GM19324 (cell line): ENCODE results near the gene ZFX.

Experiments
- ATAC-seq: cut with Tn5 transposase; IDR thresholded peaks from one replicate; pipeline ENCODE4 v1.9.1; 2021; ENCODE audit warnings: mild to moderate bottlenecking, moderate library complexity; ENCODE audit not compliant: unreplicated experiment, low FRiP score

Gene ZFX

DNA sequence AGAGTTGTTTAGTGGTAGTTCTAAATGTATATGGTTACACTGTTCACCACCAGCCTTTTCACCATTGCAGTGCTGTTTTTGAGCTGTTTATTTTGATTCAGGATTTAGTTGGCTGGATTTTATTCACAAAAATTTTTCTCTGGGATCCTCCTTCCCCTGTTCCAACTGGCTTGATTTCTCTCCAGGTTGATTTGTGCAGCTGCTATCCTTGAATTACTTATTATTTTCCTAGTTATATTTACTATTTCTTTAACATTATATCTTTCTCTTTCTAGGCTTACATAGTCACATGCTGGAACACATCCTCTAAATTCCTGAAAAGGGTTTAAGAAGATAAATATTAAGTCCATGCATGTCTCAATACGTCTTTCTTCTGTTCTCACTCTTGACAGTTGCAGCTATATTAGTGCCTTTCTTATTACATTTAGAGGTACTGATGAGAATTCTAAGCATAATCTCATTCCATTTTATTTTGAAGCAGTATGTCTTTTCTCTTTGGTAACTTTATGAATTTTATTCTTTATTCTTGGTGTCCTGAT, 82.2 kb downstream of the ZFX start:
- no peak for ATAC-seq

DNA sequence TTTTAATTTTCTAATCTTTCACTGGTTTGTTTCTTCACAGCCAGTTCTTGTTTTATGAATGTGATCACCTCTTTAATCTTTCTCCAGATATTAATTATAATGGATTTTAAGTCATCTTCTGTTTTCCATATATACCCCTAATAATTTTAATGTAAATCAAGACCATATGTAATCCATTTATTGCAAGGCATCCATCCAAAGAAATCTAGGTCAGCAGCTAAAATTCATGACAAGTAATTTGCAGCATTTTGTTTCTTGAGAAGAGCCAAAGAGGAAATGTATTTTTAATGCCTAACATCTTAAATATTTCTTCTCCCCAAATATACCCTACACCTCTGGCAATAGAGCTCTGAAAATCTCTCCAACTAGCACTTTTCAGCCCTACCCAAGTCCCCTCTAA, 83.3 kb downstream of the ZFX start:
- no peak for ATAC-seq

DNA sequence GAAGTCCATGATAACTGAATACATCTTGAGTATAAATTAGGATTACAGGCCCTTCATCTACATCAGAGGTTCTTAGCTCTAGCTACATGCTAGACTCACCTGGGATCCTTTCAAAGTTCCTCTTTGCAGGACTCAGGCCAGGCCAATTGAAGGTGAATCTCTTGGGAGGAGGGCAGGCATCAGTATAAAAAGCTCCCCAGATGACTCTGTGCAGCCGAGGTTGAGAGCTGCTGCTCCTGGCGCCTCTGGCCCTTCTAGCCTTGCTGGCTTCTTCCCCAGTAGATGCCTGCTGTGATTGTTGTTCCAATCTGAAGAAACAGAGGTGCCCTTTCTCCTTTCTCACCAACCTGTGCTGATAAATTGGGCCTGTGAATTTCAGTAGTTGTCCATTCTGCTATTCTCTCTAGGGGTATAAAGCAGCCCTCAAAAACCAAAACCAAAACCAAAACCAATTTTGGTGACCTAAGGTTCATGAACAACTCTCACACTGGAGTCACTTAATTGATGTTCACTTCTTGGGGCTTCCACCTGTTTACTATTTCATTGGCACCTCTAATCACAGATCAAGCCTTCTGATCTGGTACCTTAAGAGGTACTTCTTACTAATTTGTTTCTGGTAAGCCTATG, 85.7 kb downstream of the ZFX start:
- ATAC-seq: peak; percentile 73

DNA sequence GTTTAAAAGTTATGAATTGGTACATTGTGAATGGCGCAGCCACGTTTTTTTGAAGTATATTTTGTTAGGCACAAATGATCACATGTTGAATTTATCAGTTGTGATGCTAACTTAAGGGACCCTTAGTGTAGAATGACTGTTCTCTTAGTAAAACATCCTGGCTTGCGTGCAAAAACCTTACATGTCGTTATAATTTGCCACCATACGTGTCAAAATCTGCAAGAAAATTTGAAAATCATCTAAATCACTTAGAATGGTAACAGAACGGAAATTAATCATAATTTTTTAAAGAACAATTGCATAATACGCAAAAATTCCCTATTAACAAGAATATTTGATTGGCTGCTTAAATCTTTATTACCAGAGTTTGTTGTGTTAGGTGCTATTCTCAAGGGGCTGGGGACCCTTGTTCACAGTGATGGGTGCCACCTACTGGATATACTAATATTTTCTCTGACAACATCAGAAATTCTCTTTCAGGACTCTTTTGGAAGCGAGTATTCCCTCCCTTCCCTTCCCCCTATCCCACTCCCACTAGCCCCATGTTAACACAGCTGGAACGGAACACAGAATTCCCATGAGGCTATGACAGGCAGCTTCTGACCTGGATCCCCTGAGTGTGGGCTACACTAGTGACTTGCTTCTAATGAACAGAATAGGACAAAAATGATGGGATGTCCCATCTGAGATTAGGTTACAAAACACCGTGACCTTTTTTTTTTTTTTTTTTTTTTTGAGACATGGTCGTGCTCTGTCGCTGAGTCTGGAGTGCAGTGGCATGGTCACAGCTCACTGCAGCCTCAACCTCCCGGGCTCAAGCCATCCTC, 92.5 kb downstream of the ZFX start:
- peak; percentile 16 for ATAC-seq

DNA sequence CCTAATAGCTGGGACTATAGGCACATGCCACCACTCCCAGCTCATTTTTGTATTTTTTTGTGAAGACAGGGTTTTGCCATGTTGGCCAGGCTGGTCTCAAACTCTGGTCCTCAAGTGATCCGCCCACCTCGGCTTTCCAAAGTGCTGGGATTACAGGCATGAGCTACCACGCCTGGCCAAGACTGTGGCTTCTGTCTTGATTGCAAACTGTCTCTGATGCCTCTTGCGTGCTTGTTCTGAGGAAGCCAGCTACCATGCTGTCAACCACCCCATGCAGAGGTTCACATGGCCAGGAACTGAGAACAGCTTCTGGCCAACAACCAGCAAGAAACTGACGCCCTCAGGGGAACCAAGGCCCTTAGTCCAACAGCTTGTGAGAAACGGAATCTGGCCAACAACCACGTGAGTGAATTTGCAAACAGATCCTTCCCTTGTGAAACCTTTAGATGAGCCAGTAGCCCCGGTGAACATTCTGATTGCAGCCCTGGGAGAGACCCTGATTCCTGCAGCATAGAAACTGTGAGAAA, 93.2 kb downstream of the ZFX start:
- peak; percentile 93 for ATAC-seq

DNA sequence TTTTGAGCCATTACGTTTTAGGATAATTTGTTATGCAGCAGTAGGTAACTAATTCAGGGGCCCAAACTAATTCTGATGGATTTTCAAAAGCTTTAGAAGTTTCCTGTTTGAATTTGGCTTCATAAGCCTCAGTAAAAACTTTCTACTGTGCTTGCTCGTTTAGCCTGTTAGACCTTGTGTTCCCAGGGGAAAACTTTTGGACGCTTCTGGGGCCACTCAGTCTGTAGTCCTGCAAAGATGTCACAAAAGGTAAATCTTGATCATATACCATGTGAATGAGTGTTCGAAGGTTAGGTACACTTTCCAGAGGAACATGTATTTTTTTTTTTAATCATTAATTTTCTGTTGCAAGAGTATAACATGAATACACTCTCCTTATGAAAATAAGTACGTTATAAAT, 93.7 kb downstream of the ZFX start:
- ATAC-seq: peak; percentile 25

DNA sequence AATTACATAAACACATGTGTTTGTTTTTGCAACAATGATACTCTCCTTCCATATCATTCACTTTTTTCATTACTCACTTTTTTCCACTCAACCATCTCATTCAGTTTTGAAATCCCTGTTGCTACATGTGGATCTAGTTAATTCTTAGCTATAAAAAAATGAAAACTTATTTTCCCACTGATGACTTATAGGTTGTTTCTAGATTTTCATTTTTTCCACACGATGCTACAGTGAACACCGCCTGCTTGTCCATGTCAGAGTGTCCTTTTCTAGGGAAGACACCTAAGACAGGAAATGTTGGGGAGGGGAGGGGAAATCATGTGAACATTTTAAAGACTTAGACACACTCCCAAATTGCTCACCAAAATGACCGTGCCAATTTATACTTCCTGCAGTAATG, 94.2 kb downstream of the ZFX start:
- no peak for ATAC-seq

DNA sequence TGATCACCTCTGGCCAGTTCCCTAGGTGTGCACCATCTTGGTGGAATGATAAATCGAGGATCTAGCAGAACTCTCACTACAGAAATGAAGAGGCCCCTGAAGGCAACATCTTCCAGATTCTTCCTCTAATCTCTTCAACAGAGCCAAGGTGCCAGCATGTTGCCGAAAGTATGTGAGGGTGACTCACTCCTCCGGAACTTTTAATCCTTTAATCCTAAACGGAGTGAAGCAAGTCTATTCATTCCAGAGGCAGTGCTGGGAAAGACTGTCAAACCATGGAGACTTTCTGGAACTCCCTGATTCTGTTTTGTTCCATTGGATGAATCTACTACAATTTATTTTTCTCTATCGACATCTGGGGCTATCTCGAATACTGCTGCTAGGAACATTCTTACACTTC, 95.7 kb downstream of the ZFX start:
- no peak for ATAC-seq

DNA sequence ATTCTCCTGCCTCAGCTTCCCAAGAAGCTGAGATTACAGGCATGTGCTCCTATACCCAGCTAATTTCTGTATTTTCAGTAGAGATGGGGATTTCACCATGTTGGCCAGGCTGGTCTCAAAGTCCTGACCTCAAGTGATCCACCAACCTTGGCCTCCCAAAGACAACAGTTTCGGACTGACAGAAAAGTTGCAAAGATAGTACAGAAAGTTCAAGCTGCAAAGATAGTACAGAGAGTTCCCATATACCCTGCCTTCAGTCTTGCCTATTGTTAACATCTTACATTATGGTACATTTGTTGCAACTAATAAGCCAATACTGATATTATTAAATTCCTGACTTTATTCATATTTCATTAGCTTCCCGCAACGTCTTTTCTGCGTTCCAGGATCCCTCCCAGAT, 98.5 kb downstream of the ZFX start:
- ATAC-seq: no peak

DNA sequence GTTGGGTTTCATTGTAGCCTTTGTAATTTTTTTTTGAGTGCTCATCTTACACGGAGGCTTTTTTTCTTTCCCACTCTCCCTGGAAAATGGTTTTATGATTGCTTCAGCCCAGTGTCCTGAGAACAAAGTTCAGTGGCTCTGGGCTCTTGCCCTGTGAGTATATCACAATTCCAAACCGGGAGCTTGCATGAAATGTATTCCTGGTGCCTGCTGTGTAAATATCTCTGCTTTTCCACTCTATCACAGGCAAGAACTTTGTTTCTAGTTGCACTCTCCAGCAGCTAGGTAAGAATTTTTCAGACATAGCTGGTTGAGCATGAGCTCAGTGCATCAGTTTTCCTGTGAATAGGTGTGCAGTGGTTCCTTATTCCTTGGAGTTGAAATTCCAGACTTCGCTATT, 103.5 kb downstream of the ZFX start:
- ATAC-seq: peak; percentile 14

DNA sequence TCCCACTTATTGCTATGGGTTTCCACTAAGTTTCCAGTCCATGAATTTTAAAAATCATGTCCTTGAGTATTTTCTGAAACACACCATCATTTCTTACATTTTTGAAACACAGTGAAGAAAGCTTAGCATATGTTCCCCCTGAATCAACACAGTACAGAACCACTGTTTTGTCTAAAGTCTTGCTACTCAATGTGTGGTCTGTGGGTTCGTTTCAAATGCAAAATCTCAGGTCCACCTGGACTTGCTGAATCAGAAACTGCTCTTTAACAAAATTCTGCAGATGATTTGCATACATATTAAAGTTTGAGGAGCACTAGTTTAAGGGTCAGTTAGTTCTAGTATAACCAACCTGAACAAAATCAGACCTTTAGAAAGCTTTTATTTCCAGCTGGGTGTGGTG, 103.9 kb downstream of the ZFX start:
- peak; percentile 86 for ATAC-seq

DNA sequence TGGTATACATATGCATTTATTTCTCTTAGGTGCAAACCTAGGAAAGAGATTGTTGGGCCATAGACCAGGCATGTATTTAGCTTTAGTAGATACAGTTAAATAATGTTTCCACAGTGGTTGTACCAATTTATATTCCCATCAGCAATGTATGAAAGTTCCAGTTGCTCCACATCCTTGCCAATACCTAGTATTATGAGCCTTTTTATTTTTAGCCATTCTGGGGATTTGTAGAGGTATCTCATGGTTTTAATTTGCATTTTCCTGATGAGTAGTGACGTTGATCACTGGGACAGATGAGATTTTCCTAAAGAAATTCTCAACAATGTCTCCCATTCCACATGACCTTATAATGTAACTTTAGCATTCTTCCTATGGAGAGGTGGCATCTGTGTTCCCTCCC, 107.5 kb downstream of the ZFX start:
- no peak for ATAC-seq

DNA sequence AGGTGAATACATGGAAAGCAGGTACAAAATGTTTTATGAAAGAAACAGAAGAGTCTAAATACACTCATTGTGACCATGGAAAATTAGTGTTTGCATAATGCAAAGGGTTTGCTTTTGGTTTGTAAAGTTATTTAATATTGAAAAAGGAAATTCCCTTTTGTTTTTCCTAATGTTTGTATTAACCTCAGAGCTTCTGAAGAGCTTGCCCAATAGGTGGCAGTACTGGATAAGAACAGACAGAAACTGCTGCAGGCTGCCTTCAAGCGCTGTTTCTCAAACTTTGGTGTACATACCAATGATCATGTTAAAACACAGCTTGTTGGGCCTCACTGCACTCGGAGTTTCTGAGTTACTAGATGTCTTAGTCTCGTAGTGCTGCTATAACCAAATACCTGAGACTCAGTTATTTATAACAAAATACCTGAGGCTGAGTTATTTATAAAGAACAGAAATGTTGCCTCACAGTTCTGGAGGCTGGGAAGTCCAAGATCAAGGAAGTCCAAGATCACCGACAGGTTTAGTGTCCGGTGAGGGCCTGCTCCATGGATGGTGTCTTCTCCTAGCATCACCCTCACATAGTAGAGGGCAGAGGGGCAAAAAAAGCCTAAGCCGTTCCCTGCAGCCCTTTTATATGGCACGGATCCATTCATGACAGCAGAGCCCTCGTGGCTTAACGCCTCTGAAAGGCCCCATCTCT, 110.2 kb downstream of the ZFX start:
- ATAC-seq: peak; percentile 56

DNA sequence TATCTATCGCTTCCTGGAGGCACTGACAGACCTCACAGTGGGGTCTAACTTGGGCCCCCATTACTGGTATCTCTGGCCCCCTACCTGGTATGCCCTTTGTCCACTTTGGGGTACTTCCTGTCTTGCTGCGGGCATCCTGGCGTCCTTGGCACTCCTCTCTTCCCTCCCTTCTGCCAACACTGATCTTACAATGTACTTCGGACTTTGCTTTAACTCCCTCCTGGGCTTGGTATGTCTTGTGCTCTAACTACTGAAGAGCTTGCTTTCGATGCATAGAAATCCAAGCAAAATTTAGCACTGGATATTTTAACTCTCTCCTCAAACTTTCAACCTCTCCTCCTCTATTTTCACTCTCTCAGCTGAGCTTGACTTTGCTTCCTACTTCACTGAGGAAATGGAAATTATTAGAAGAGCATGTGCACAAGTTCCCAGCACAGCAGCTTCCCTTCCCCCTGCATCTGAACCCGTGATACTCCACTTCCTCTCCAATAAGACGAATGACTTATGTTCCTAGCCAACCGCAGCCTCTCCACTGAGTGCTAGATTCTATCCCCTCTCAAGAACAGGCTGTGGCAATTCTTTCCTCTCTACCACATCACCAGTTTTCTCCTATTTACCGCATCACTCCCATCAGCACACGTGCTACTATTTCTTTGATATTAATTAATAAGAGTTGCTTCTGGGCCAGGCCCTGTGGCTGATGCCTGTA, 111.5 kb downstream of the ZFX start:
- no peak for ATAC-seq

DNA sequence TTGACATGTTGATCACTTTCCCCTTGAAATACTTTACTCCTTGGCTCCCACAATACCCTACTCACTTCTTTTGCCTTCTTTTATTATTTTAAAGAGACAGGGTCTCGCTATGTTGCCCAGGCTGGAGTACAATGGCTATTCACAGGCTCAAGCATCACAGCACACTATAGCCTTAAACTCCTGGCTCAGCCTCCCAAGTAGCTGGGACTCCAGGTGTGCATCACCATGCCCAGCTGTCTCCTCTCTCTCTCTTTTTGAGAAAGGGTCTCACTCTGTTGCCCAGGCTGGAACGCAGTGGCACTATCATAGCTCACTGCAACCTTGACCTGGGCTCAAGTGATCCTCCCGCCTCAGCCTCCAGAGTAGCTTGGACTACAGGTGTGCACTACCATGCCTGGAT, 112.8 kb downstream of the ZFX start:
- ATAC-seq: no peak

DNA sequence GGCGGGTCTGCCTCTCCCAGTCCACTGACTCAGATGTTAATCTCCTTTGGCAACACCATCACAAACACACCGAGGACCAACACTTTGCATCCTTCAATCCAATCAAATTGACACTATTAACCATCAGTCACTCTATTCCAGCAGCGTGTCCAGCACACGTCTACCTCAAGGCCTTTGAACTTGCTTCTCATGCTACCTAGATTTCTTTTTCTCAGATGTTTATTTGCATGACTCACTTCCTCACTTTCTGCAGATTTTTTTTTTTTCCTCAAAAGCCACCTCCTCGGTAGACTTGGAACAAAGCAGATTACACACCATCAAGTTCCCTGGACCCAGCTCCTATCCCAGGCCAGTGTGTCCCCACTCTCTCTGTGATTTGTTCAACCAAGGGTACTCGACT, 114.9 kb downstream of the ZFX start:
- no peak for ATAC-seq
